Measurements from ENCODE around the gene LUC7L3. TPM values are rescaled to one million over a fixed set of nuclear protein-coding genes. Genes with fewer than 3 reads are reported as not detected.

Gene LUC7L3
- total RNA-seq, 1 donor from 2014 or later, result 222 TPM

DNA sequence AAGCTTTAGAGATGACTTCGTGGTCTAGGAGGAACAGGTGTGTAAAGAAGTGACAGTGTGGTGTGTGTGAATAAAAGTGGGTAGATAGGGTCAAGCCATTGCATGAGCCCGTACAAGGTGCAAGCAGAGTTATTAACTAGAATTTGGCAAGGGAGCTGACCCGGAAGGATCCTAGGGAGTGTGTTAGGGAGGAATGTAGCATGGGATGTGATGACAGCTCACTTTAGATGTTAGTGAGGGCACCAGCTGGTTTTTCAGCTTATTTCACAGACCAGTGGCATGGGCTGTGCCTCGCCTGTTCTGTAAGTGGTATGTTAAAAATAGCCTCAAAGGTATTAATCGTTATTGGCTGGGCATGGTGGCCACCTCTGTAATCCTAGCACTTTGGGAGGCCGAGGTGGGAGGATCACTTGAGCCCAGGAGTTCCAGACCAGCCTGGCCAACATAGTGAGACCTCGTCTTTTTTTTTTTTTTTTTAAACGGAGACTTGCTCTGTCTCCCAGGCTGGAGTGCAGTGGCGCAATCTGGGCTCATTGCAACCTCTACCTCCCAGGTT lies 39.7 kb downstream of the LUC7L3 start:
- DNase-seq, result no peak
- peaks cover 6% of the 10 kb centered on the region for H3K4me1 Mint-ChIP-seq (ENCODE audit: low read depth, unreplicated experiment)
- peaks cover 5% of the 10 kb centered on the region for H3K9me3 Mint-ChIP-seq (ENCODE audit: unreplicated experiment)
- no peaks in the 10 kb centered on the region for H3K36me3 Mint-ChIP-seq (ENCODE audit: unreplicated experiment)
- no peak overlapping the region for H3K27ac Mint-ChIP-seq (ENCODE audit: unreplicated experiment)
- TF ChIP-seq, protein P1, sequence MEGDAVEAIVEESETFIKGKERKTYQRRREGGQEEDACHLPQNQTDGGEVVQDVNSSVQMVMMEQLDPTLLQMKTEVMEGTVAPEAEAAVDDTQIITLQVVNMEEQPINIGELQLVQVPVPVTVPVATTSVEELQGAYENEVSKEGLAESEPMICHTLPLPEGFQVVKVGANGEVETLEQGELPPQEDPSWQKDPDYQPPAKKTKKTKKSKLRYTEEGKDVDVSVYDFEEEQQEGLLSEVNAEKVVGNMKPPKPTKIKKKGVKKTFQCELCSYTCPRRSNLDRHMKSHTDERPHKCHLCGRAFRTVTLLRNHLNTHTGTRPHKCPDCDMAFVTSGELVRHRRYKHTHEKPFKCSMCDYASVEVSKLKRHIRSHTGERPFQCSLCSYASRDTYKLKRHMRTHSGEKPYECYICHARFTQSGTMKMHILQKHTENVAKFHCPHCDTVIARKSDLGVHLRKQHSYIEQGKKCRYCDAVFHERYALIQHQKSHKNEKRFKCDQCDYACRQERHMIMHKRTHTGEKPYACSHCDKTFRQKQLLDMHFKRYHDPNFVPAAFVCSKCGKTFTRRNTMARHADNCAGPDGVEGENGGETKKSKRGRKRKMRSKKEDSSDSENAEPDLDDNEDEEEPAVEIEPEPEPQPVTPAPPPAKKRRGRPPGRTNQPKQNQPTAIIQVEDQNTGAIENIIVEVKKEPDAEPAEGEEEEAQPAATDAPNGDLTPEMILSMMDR (IDR thresholded peaks at IDR 0.05; ENCODE audit: partially characterized antibody, unreplicated experiment), result no peak
- H3K4me3 Mint-ChIP-seq (ENCODE audit: unreplicated experiment), result no peak overlapping the region
- H3K27me3 Mint-ChIP-seq (ENCODE audit: unreplicated experiment), result no peaks in the 10 kb centered on the region

DNA sequence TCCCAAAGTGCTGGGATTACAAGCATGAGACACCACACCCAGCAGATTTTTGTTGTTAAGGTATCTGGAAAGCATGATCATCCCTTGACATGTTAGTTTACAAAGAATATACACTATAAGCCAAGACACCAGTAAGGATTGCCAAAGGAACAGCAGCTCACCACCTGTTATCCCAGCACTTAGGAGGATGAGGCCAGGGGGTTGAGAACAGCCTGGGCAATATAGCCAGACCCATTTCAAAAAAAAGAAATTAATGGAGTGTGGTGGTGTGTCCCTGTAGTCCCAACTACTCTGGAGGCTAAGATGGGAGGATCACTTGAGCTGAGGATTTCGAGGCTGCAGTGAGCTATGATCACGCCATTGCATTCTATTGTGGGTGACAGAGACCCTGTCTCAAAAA lies 42.8 kb downstream of the LUC7L3 start:
- no peak overlapping the region for H3K27ac Mint-ChIP-seq (ENCODE audit: unreplicated experiment)
- TF ChIP-seq, protein P1 (IDR thresholded peaks at IDR 0.05; ENCODE audit: partially characterized antibody, unreplicated experiment), result no peak
- no peak overlapping the region for H3K4me3 Mint-ChIP-seq (ENCODE audit: unreplicated experiment)
- no peak for DNase-seq
- peaks cover 2% of the 10 kb centered on the region for H3K9me3 Mint-ChIP-seq (ENCODE audit: unreplicated experiment)
- peaks cover 25% of the 10 kb centered on the region for H3K4me1 Mint-ChIP-seq (ENCODE audit: low read depth, unreplicated experiment)
- no peaks in the 10 kb centered on the region for H3K27me3 Mint-ChIP-seq (ENCODE audit: unreplicated experiment)
- H3K36me3 Mint-ChIP-seq (ENCODE audit: unreplicated experiment), result no peaks in the 10 kb centered on the region

DNA sequence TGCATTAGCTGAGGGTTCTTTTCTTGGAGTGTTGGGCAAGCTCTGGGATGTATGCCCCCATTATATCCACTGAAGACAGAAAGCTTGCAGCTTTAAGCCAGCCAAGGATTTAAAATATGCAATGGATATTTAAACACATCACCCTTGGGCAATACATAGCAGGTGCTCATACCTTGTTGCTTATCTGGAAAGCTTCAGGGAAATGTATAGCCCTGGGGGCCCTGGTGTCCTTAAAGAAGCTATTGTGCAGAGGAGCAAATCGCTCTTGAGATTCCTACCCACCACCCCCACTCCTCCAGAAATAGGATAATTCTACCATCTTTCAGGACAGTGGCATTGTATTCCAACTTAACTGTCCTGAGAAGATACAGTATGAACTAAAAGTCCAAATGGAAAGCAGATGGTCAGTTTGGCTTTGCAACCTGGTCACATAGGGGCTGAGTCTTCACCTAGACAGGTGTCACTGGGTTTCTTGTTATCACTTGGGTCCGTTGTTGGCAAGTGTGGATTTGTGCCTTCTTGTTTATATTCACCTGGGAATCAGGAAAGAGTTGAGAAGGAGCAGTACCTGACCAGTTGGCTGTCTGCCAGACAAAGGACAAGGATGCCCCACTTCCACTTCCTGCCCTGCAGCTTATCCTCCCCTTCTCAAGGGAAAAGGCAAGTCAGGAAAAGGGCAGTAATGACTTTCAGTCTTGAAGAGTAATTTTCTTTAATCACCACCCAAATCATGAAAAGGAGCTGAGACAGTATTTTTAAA lies 44.5 kb downstream of the LUC7L3 start:
- H3K27me3 Mint-ChIP-seq (ENCODE audit: unreplicated experiment), result no peaks in the 10 kb centered on the region
- peak overlapping the region; percentile 28 for H3K27ac Mint-ChIP-seq (ENCODE audit: unreplicated experiment)
- peaks cover 25% of the 10 kb centered on the region for H3K4me1 Mint-ChIP-seq (ENCODE audit: low read depth, unreplicated experiment)
- H3K4me3 Mint-ChIP-seq (ENCODE audit: unreplicated experiment), result peak overlapping the region; percentile 13
- no peaks in the 10 kb centered on the region for H3K36me3 Mint-ChIP-seq (ENCODE audit: unreplicated experiment)
- DNase-seq, result no peak
- TF ChIP-seq, protein P1 (IDR thresholded peaks at IDR 0.05; ENCODE audit: partially characterized antibody, unreplicated experiment), result no peak
- peaks cover 2% of the 10 kb centered on the region for H3K9me3 Mint-ChIP-seq (ENCODE audit: unreplicated experiment)

- peaks cover 25% of the 10 kb centered on the region for H3K4me1 Mint-ChIP-seq (ENCODE audit: low read depth, unreplicated experiment)
- H3K36me3 Mint-ChIP-seq (ENCODE audit: unreplicated experiment), result no peaks in the 10 kb centered on the region
- no peak for DNase-seq
- H3K4me3 Mint-ChIP-seq (ENCODE audit: unreplicated experiment), result peak overlapping the region; percentile 13
- H3K27ac Mint-ChIP-seq (ENCODE audit: unreplicated experiment), result peak overlapping the region; percentile 28
- no peaks in the 10 kb centered on the region for H3K27me3 Mint-ChIP-seq (ENCODE audit: unreplicated experiment)
- peaks cover 2% of the 10 kb centered on the region for H3K9me3 Mint-ChIP-seq (ENCODE audit: unreplicated experiment)
- TF ChIP-seq, protein P1 (IDR thresholded peaks at IDR 0.05; ENCODE audit: partially characterized antibody, unreplicated experiment), result no peak
Measured at GRCh38 chr17:50764734-50765149, 45.3 kb downstream of the LUC7L3 start.
